H1 (cell line): Measurements from ENCODE around the gene MPST. TPM values are rescaled to one million over a fixed set of nuclear protein-coding genes. Genes with fewer than 3 reads are reported as not detected.

Source experiments
- CTCF ChIA-PET: fragments of 300-600 bp; sonication (Branson Sonifier 250); formaldehyde crosslinking; loops from one replicate; lab custom pipeline; 2021; ENCODE audit not compliant: partially characterized antibody; lab: Charles Lee
- POLR2A ChIA-PET: fragments of 300-600 bp; sonication (Branson Sonifier 250); formaldehyde crosslinking; loops from one replicate; lab custom pipeline; 2021; ENCODE audit warnings: inconsistent platforms; ENCODE audit not compliant: partially characterized antibody; lab: Charles Lee
- DNase-seq, 2 experiments: peaks; one replicate each; pipeline versions ENCODE4 v3.0.0 to v3.0.0-alpha.2; 2010 to 2022; ENCODE audit warnings: low spot score in 2 of 2, low read depth in 1 of 2, mixed read lengths in 1 of 2
- FAIRE-seq: peaks from 2 replicates; lab custom pipeline; 2011; peaks lifted over from hg19 to GRCh38; lab: Jason Lieb, UNC
- H2AFZ ChIP-seq: 2 replicates; pipeline ENCODE4 v1.8.1; 2012; ENCODE audit warnings: low read length, inconsistent platforms
- H2AK5ac ChIP-seq: 2 replicates; pipeline ENCODE4 v1.6.1; 2013; ENCODE audit warnings: low read depth, low read length
- H2BK120ac ChIP-seq: replicated peaks from 2 replicates; pipeline ENCODE3; 2013; ENCODE audit warnings: low read depth, low read length, inconsistent platforms
- H2BK12ac ChIP-seq: 2 replicates; pipeline ENCODE4 v1.6.1; 2013; ENCODE audit warnings: low read depth, low read length
- H2BK15ac ChIP-seq: 2 replicates; pipeline ENCODE4 v1.6.1; 2013; ENCODE audit warnings: low read length
- H2BK20ac ChIP-seq: 2 replicates; pipeline ENCODE4 v1.6.1; 2013; ENCODE audit warnings: low read length
- H2BK5ac ChIP-seq: 2 replicates; pipeline ENCODE4 v1.6.1; 2013; ENCODE audit warnings: low read depth, low read length
- H3K14ac ChIP-seq: 2 replicates; pipeline ENCODE4 v1.6.1; 2013; ENCODE audit warnings: inconsistent platforms; ENCODE audit not compliant: insufficient read length
- H3K18ac ChIP-seq: 2 replicates; pipeline ENCODE4 v1.6.1; 2013; ENCODE audit warnings: low read length; ENCODE audit errors: extremely low read depth
- H3K23ac ChIP-seq: 2 replicates; pipeline ENCODE4 v1.6.1; 2013; ENCODE audit warnings: inconsistent platforms; ENCODE audit not compliant: insufficient read length
- H3K23me2 ChIP-seq: 2 replicates; pipeline ENCODE4 v1.6.1; 2013; ENCODE audit warnings: low read depth, low read length
- H3K27ac ChIP-seq: 2 replicates; pipeline ENCODE4 v1.6.1; 2011; ENCODE audit warnings: low read depth, low read length, inconsistent platforms
- H3K27me3 ChIP-seq, 4 experiments: replicated peaks in 1 of 4; 1 replicate in 1 of 4; 2 replicates in 3 of 4; pipeline versions ENCODE4 v1.6.1 to v1.8.1; 2011 to 2013; ENCODE audit warnings: low read length in 3 of 4, mild to moderate bottlenecking in 3 of 4, inconsistent platforms in 2 of 4, mixed read lengths in 2 of 4, moderate library complexity in 1 of 4; ENCODE audit not compliant: control insufficient read depth in 3 of 4, insufficient read depth in 3 of 4; ENCODE audit errors: extremely low read depth in 1 of 4
- H3K36me3 ChIP-seq, 4 experiments: 2 replicates each; pipeline versions ENCODE4 v1.6.1 to v1.8.1; 2011 to 2013; ENCODE audit warnings: mild to moderate bottlenecking in 4 of 4, low read length in 3 of 4, moderate library complexity in 2 of 4, control low read depth in 1 of 4, inconsistent platforms in 1 of 4; ENCODE audit not compliant: insufficient read depth in 4 of 4, control insufficient read depth in 2 of 4
- H3K4ac ChIP-seq: replicated peaks from 2 replicates; pipeline ENCODE3; 2013; ENCODE audit warnings: low read length, low read depth, mixed read lengths, inconsistent platforms; ENCODE audit not compliant: insufficient read length
- H3K4me1 ChIP-seq, 4 experiments: replicated peaks in 1 of 4; 1 replicate in 1 of 4; 2 replicates in 3 of 4; pipeline versions ENCODE4 v1.6.1 to v1.8.1; 2011 to 2013; ENCODE audit warnings: low read length in 3 of 4, inconsistent platforms in 2 of 4, mixed read lengths in 1 of 4; ENCODE audit not compliant: insufficient read depth in 4 of 4, control insufficient read depth in 3 of 4
- H3K4me2 ChIP-seq, 2 experiments: 2 replicates each; pipeline versions ENCODE4 v1.6.1 to v1.8.1; 2011 to 2013; ENCODE audit warnings: low read depth in 2 of 2, low read length in 2 of 2, control low read depth in 1 of 2, inconsistent platforms in 1 of 2, mild to moderate bottlenecking in 1 of 2; ENCODE audit not compliant: insufficient read depth in 1 of 2
- H3K4me3 ChIP-seq, 4 experiments: fragments of 200-600, 300-600 bp in 1 of 4; sonication (generic), shearing (Covaris generic), sonication (Bioruptor Twin) in 1 of 4; 2 replicates each; pipeline versions ENCODE4 v1.5.1 to v1.8.1; 2011 to 2016; ENCODE audit warnings: low read length in 4 of 4, low read depth in 3 of 4, control low read depth in 2 of 4, inconsistent platforms in 2 of 4, mild to moderate bottlenecking in 2 of 4, mixed read lengths in 1 of 4, moderate library complexity in 1 of 4; ENCODE audit not compliant: insufficient read depth in 2 of 4; ENCODE audit errors: extremely low read depth in 1 of 4
- H3K56ac ChIP-seq: replicated peaks from 2 replicates; pipeline ENCODE3; 2013; ENCODE audit warnings: low read depth, mild to moderate bottlenecking, mixed read lengths, low read length, inconsistent platforms; ENCODE audit not compliant: insufficient read length
- H3K79me1 ChIP-seq: 2 replicates; pipeline ENCODE4 v1.6.1; 2013; ENCODE audit warnings: low read depth, low read length, control low read depth
- H3K79me2 ChIP-seq, 2 experiments: 2 replicates each; pipeline versions ENCODE4 v1.6.1 to v1.8.1; 2012 to 2013; ENCODE audit warnings: low read length in 2 of 2, mild to moderate bottlenecking in 2 of 2, inconsistent platforms in 1 of 2; ENCODE audit not compliant: insufficient read depth in 2 of 2, control insufficient read depth in 1 of 2
- H3K9ac ChIP-seq, 4 experiments: replicated peaks in 1 of 4; 1 replicate in 1 of 4; 2 replicates in 3 of 4; pipeline versions ENCODE4 v1.6.1 to v1.8.1; 2011 to 2013; ENCODE audit warnings: low read depth in 3 of 4, low read length in 3 of 4, control low read depth in 2 of 4, mild to moderate bottlenecking in 2 of 4, moderate library complexity in 2 of 4, inconsistent platforms in 1 of 4; ENCODE audit errors: extremely low read depth in 1 of 4
- H3K9me3 ChIP-seq, 2 experiments: 2 replicates each; pipeline versions ENCODE4 v1.6.1 to v1.8.1; 2012 to 2013; ENCODE audit warnings: mild to moderate bottlenecking in 2 of 2, moderate library complexity in 2 of 2, control low read depth in 1 of 2, inconsistent platforms in 1 of 2, low read depth in 1 of 2, low read length in 1 of 2, mixed read lengths in 1 of 2; ENCODE audit not compliant: insufficient read depth in 2 of 2
- H4K20me1 ChIP-seq, 2 experiments: replicated peaks in 1 of 2; 2 replicates each; pipeline versions ENCODE3 to v1.8.1; 2011 to 2013; ENCODE audit warnings: inconsistent platforms in 2 of 2, low read length in 2 of 2, mild to moderate bottlenecking in 1 of 2; ENCODE audit not compliant: insufficient read depth in 2 of 2, control insufficient read depth in 1 of 2
- H4K5ac ChIP-seq: 2 replicates; pipeline ENCODE4 v1.6.1; 2013; ENCODE audit warnings: low read length, low read depth, mixed read lengths, inconsistent platforms; ENCODE audit not compliant: insufficient read length
- H4K8ac ChIP-seq: 2 replicates; pipeline ENCODE4 v1.8.0; 2013; ENCODE audit warnings: mild to moderate bottlenecking, moderate library complexity, low read length, inconsistent platforms; ENCODE audit not compliant: insufficient read depth; ENCODE audit errors: extremely low read depth
- H4K91ac ChIP-seq: replicated peaks from 2 replicates; pipeline ENCODE3; 2013; ENCODE audit warnings: low read length, mixed read lengths, inconsistent platforms; ENCODE audit not compliant: insufficient read length
- BCL11A ChIP-seq, 2 experiments: IDR thresholded peaks; one replicate each; pipeline ENCODE4 v1.6.1; 2011; ENCODE audit warnings: low read depth in 2 of 2, low read length in 2 of 2, mild to moderate bottlenecking in 2 of 2
- CREB1 ChIP-seq: IDR thresholded peaks from 2 replicates; pipeline ENCODE4 v1.6.1; 2012; ENCODE audit warnings: inconsistent platforms
- EZH2 ChIP-seq: fragments of 200-600 bp; sonication (generic); IDR thresholded peaks from 2 replicates; pipeline ENCODE4 v1.7.1; 2012; ENCODE audit warnings: low read depth, mild to moderate bottlenecking, moderate library complexity, low read length, inconsistent platforms; ENCODE audit not compliant: severe bottlenecking
- JUND ChIP-seq: IDR thresholded peaks from 2 replicates; pipeline ENCODE4 v1.6.1; 2011; ENCODE audit warnings: mild to moderate bottlenecking, improper control_type of control experiment, low read length
- KDM5A ChIP-seq: fragments of 200-600 bp; IDR thresholded peaks from 2 replicates; pipeline ENCODE4 v1.7.1; 2012; ENCODE audit warnings: mild to moderate bottlenecking, low read length, inconsistent platforms, mixed read lengths
- NRF1 ChIP-seq: IDR thresholded peaks from 2 replicates; pipeline ENCODE4 v1.6.1; 2011; ENCODE audit warnings: mild to moderate bottlenecking, low read depth, low read length, improper control_type of control experiment
- POLR2A ChIP-seq, 2 experiments: IDR thresholded peaks; 1 replicate in 1 of 2; 2 replicates in 1 of 2; pipeline ENCODE4 v1.6.1; 2011; ENCODE audit warnings: low read depth in 2 of 2, low read length in 2 of 2, mild to moderate bottlenecking in 2 of 2; ENCODE audit errors: control extremely low read depth in 1 of 2
- RFX5 ChIP-seq: IDR thresholded peaks from 2 replicates; pipeline ENCODE4 v1.6.1; 2011; ENCODE audit warnings: low read depth, low read length, improper control_type of control experiment, borderline replicate concordance
- SIX5 ChIP-seq: IDR thresholded peaks from 2 replicates; pipeline ENCODE4 v1.6.1; 2011; ENCODE audit warnings: mild to moderate bottlenecking, low read depth, low read length
- SP4 ChIP-seq: IDR thresholded peaks from 2 replicates; pipeline ENCODE4 v1.6.1; 2012; ENCODE audit warnings: low read length, inconsistent platforms
- TEAD4 ChIP-seq: IDR thresholded peaks from 2 replicates; pipeline ENCODE4 v1.6.1; 2012; ENCODE audit warnings: low read depth, low read length, inconsistent platforms, mixed read lengths
- WGBS, 2 experiments: shearing (Covaris generic) in 1 of 2; methylation state at CpG; one replicate each; pipeline versions ENCODE4 v1.1.6 to v1.1.7; 2013 to 2015; ENCODE audit warnings: low lambda C conversion rate in 2 of 2, mixed read lengths in 2 of 2, inconsistent platforms in 1 of 2, low coverage in 1 of 2, missing lambda C conversion rate in 1 of 2; ENCODE audit not compliant: insufficient replicate concordance in 2 of 2, insufficient coverage in 1 of 2, insufficient read length in 1 of 2; ENCODE audit errors: extremely low coverage in 1 of 2, missing lambda C conversion rate in 1 of 2; 5-methylcytosine and 5-hydroxymethylcytosine counted together
- polyA plus RNA-seq, 7 experiments: library from polyadenylated mRNA; depleted of rRNA in 3 of 7; stranded (reverse) in 5 of 7; unstranded in 2 of 7; fragments of >200 nt in 5 of 7; fragments of 200-250 nt in 2 of 7; gene quantifications; 1 replicate in 5 of 7; 2 replicates in 1 of 7; 4 replicates in 1 of 7; pipeline versions ENCODE4 v1.2.1 to v1.2.3, GENCODE V29; 2011 to 2013; ENCODE audit warnings: missing spikeins in 2 of 7, mixed read lengths in 2 of 7
- total RNA-seq: library from RNA; stranded (reverse); fragmentation: NEBNext Ultra II Directional; extraction: Animal tissue kit (Norgen Biotek cat#: 25700); gene quantifications from 2 replicates; pipeline ENCODE4 v1.2.1, GENCODE V29; 2021

Gene MPST
- total and polyA plus RNA-seq, 2 of the 8 experiments (the other 6 are each of a cell fraction or from before 2014, with no cell fraction given) = 86.0 to 124 TPM

- H3K79me1 ChIP-seq = peaks cover 10% of the 10 kb centered on the region
- H2BK15ac ChIP-seq = no peak overlapping the region
- peaks cover 3 to 33% (median 19%) of the 10 kb centered on the region in 4 experiments; a peak in 7 of 8 replicates for H3K36me3 ChIP-seq
- 82% methylated on average over 13 of the region's 16 CpGs; no CpG with 5 or more reads in 1 of the 2 experiments for WGBS, 2 experiments
- no peak overlapping the region for H3K27ac ChIP-seq
- H3K56ac ChIP-seq = no peak overlapping the region
- FAIRE-seq = no peak
- peaks cover 11% of the 10 kb centered on the region for H3K23me2 ChIP-seq
- H2BK5ac ChIP-seq = peak overlapping the region; percentile 16; the same call in 1 of the 2 replicates
- H3K4me1 ChIP-seq = peaks cover 0 to 20% (median 11%) of the 10 kb centered on the region in 4 experiments; a peak in 6 of 7 replicates
- ChIA-PET POLR2A (interaction anchor here (0.6 to 1.2 kb wide), 3 partner anchors 12 to 169 kb away, joined by 3 to 4 read pairs (median 3); no protein-coding TSS in a partner anchor), CTCF (interaction anchor here (0.6 to 5.4 kb wide), 18 partner anchors 8 to 1214 kb away, joined by 3 to 37 read pairs (median 4); a partner anchor contains a TSS)
- H3K79me2 ChIP-seq = peaks cover 0 to 23% of the 10 kb centered on the region in 2 experiments; a peak in 2 of 4 replicates
- peaks cover 14 to 26% of the 10 kb centered on the region in 2 experiments for H4K20me1 ChIP-seq
- H3K18ac ChIP-seq = no peak overlapping the region
- H2BK20ac ChIP-seq = no peak overlapping the region
- no peak overlapping the region for H3K4me2 ChIP-seq
- H3K9ac ChIP-seq = no peak overlapping the region; a peak in 1 of 7 replicates
- no peaks in the 10 kb centered on the region for H3K27me3 ChIP-seq
- H4K91ac ChIP-seq = no peak overlapping the region
- H3K4ac ChIP-seq = no peak overlapping the region
- TF ChIP-seq KDM5A (no peak), SP4 (no peak), SIX5 (no peak), RFX5 (no peak), CREB1 (no peak), JUND (no peak), POLR2A (IDR thresholded peaks at IDR 0.05; ENCODE audit: control extremely low read depth in 1 of 2, low read depth in 2 of 2, low read length in 2 of 2) (no peak), BCL11A (IDR thresholded peaks at IDR 0.05; ENCODE audit: low read depth in 2 of 2, low read length in 2 of 2) (no peak), NRF1 (no peak), EZH2 (no peak), TEAD4 (no peak)
- no peak overlapping the region for H2BK12ac ChIP-seq
- H4K8ac ChIP-seq = no peak overlapping the region
- no peak overlapping the region for H3K23ac ChIP-seq
- no peak overlapping the region for H3K14ac ChIP-seq
- H4K5ac ChIP-seq = no peak overlapping the region
- no peaks in the 10 kb centered on the region for H3K9me3 ChIP-seq
- no peak for DNase-seq
- no peak overlapping the region for H2BK120ac ChIP-seq
- no peak overlapping the region for H3K4me3 ChIP-seq
- no peak overlapping the region for H2AFZ ChIP-seq
- H2AK5ac ChIP-seq = no peak overlapping the region
Observed at GRCh38 chr22:37022483-37023337, 3.2 kb downstream of the MPST start.
